Activated T-helper 1 cell treated with anti-CD3 and anti-CD28 coated beads, Interleukin-12 subunit alpha, Interleukin-12 subunit beta, Interleukin-2, Interleukin-4 antibody, amounts not matched to agents 30 ng/mL and 10 ng/mL and 1 ng/mL, durations not matched to agents 14 hours and 24 hours and 36 hours (primary cell): ENCODE data around the gene PUSL1. TPM values are rescaled to one million over a fixed set of nuclear protein-coding genes. Genes with fewer than 3 reads are reported as not detected.

Experiments used
- DNase-seq: peaks from one replicate; pipeline ENCODE4 v3.0.0; 2021; ENCODE audit warnings: low spot score
- H3K27ac Mint-ChIP-seq: one replicate; pipeline ENCODE4 v1.8.0; 2021; ENCODE audit warnings: mild to moderate bottlenecking, mixed read lengths
- H3K27me3 Mint-ChIP-seq: one replicate; pipeline ENCODE4 v1.8.0; 2022; ENCODE audit warnings: mild to moderate bottlenecking, moderate library complexity, mixed read lengths; ENCODE audit not compliant: insufficient read depth
- H3K36me3 Mint-ChIP-seq: one replicate; pipeline ENCODE4 v1.8.0; 2021; ENCODE audit warnings: low read depth, mixed read lengths
- H3K4me1 Mint-ChIP-seq: one replicate; pipeline ENCODE4 v1.8.0; 2021; ENCODE audit warnings: low read depth, mixed read lengths
- H3K4me3 Mint-ChIP-seq: one replicate; pipeline ENCODE4 v1.8.0; 2021; ENCODE audit warnings: mild to moderate bottlenecking, moderate library complexity, mixed read lengths
- H3K9me3 Mint-ChIP-seq: one replicate; pipeline ENCODE4 v1.8.0; 2021; ENCODE audit warnings: mixed read lengths
- intact Hi-C: fragments of 100-400 bp; cut with micrococcal nuclease; formaldehyde crosslinking; loops from one replicate; pipeline ENCODE4 v1.15.1; 2024
- total RNA-seq: library from RNA; stranded (reverse); gene quantifications from 2 replicates; pipeline ENCODE4 v1.2.3, GENCODE V29; 2022

Gene PUSL1
- total RNA-seq, 1 donor from 2014 or later, result 36.8 TPM

- peak overlapping the region; percentile 63 for H3K27ac Mint-ChIP-seq
- H3K36me3 Mint-ChIP-seq, result no peaks in the 10 kb centered on the region
- peaks cover 19% of the 10 kb centered on the region for H3K4me1 Mint-ChIP-seq
- peak overlapping the region; percentile 82 for H3K4me3 Mint-ChIP-seq
- DNase-seq, result no peak
- H3K9me3 Mint-ChIP-seq, result no peaks in the 10 kb centered on the region
- H3K27me3 Mint-ChIP-seq, result peaks cover 9% of the 10 kb centered on the region
- intact Hi-C loops, result loop anchor here (2.0 kb wide), 1 partner anchor 27 kb away; the partner anchor contains the start of gene AURKAIP1
Measured at GRCh38 chr1:1347663-1348419, 39.4 kb downstream of the PUSL1 start.

GRCh38 chr1:1348420-1349255, 40.2 kb downstream of the PUSL1 start:
- Mint-ChIP-seq H3K4me3 (peak overlapping the region; percentile 82), H3K27ac (peak overlapping the region; percentile 63), H3K27me3 (peaks cover 15% of the 10 kb centered on the region), H3K9me3 (no peaks in the 10 kb centered on the region), H3K36me3 (no peaks in the 10 kb centered on the region), H3K4me1 (peaks cover 19% of the 10 kb centered on the region)
- DNase-seq, result no peak
- intact Hi-C loops, result loop anchor here (1.0 to 2.0 kb wide), 2 partner anchors 26 to 51 kb away; partner anchors contain the start of genes AURKAIP1 and CCNL2

DNA sequence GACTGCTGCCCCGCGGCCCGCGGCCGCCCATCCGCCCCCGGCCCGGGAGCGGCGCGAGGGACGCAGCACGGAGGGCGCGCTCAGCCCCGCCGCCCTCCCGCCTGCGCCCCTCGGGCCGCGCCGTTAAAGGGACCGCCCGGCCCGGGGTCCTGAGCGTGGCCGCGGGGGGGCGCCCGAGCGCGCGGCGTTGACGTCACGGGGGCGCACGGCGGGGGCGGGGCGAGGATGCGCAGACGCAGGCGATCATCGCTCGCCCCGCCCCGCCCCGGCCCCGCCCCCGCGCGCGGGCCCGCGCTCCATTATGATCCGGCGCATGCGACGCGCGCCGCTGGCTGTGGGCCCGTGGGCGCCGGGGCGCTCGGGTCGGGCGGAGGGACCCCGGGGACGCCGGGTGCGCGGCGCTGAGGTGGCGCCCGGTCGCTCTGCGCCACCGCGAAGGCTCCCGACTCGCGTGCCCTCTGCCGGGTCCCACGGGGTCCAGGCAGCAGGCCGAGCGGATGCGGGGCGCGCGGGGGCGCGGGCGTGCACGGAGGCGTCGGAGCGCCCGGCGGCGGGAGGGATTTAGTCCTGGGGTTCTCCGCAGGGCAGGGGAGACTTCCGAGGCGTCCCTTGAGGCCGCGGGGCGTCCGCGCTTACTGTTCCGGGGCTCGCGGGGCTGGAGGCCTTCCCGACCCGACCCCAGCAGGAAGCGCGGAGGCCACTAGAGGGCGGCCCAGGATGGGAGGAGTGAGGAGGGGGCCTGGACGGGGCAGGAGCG, 41.0 kb downstream of the PUSL1 start, which contains the start of gene DVL1:
DVL1 (minus strand) TSS at position 163 of the 757 bp plus-strand sequence. CDS start 353 bp downstream, outside the sequence.
- Mint-ChIP-seq H3K27ac (peak within 1 kb of the TSS; percentile 63), H3K36me3 (no peaks in the 10 kb centered on the region), H3K4me3 (peak within 1 kb of the TSS; percentile 82), H3K4me1 (peaks cover 19% of the 10 kb centered on the region), H3K27me3 (peaks cover 22% of the 10 kb centered on the region), H3K9me3 (no peaks in the 10 kb centered on the region)
- peak; percentile 56 for DNase-seq
- intact Hi-C loops, result loop anchor here (1.0 to 2.0 kb wide), 2 partner anchors 25 to 50 kb away; partner anchors contain the start of genes AURKAIP1 and CCNL2

- intact Hi-C loops, result no loop called here
- Mint-ChIP-seq H3K27ac (peak overlapping the region; percentile 84), H3K9me3 (no peaks in the 10 kb centered on the region), H3K27me3 (peaks cover 22% of the 10 kb centered on the region), H3K4me1 (peaks cover 16% of the 10 kb centered on the region), H3K4me3 (peak overlapping the region; percentile 72), H3K36me3 (no peaks in the 10 kb centered on the region)
- DNase-seq, result no peak
Measured at GRCh38 chr1:1351511-1352427, 43.4 kb downstream of the PUSL1 start.

DNA sequence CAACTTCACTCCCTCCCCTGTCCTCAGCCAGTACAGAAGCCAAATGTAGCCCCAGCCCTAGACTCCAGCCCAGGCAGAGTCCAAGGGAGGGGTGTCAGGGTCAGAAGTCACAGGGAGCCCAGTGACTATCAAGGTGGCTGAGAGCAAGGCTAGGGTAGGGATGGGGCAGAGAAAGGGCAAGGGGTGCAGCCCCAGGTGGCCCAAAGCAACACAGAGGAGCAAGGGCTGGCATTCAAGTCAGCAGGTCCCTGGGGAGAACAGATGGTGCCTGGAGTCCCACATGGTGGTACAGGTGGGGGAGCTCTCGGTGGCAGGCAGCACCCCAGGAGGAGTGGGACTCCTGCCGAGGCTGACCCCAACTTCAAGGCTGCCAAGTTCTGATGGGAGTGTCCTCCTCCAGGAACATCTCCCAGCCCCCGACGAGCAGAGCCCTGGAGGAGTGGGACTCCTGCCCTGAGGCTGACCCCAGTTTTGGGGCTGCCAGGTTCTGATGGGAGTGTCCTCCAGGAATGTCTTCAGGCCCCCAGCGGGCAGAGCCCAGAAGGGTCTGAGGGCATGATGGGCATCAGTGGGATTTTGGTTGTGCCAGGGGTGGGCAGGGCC, 44.5 kb downstream of the PUSL1 start:
- H3K9me3 Mint-ChIP-seq, result no peaks in the 10 kb centered on the region
- H3K27me3 Mint-ChIP-seq, result peaks cover 30% of the 10 kb centered on the region
- H3K27ac Mint-ChIP-seq, result no peak overlapping the region
- intact Hi-C loops, result no loop called here
- H3K4me1 Mint-ChIP-seq, result peaks cover 7% of the 10 kb centered on the region
- no peak for DNase-seq
- H3K36me3 Mint-ChIP-seq, result no peaks in the 10 kb centered on the region
- peak overlapping the region; percentile 72 for H3K4me3 Mint-ChIP-seq

DNA sequence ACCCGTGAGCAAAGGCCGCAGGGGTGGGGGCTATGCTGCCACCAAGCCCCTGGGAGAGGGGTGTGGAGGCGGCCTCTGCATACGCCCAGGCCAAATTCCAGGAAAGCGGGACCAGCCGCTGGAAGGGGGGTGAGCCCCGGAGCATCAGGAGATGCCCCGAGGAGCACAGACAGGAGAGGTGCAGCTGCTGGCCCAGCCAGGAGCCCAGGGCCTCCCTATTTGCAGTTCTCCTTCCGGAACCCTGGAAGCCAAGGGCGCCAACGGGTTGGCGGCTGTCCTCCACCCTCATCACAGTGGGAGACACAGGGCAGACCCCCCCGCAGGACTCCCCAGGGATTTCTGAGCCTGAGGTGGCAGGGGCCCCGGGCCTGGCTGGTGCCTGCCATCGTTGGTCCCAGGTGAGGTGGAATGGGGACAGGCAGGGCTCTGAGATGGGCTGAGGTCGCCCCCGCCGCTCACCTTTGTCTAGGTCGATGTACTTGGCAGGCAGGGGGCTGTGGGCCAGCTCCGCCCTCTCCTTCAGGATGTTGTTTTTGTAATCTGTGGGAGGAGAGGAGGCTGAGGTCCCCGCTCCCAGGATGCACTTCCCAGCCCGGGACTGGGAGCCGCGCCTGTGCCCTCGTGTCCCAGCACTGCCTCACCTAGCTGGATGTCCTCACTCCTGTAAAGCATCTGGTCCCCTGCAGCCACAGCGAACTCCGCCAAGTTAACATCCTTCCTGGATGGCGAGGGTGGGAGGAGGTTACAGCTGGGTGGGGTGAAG, 45.2 kb downstream of the PUSL1 start:
- H3K27me3 Mint-ChIP-seq, result peaks cover 31% of the 10 kb centered on the region
- no peak overlapping the region for H3K4me3 Mint-ChIP-seq
- intact Hi-C loops, result no loop called here
- no peak overlapping the region for H3K27ac Mint-ChIP-seq
- H3K9me3 Mint-ChIP-seq, result no peaks in the 10 kb centered on the region
- no peaks in the 10 kb centered on the region for H3K36me3 Mint-ChIP-seq
- peaks cover 7% of the 10 kb centered on the region for H3K4me1 Mint-ChIP-seq
- DNase-seq, result no peak

GRCh38 chr1:1354271-1355247, 46.2 kb downstream of the PUSL1 start:
- peaks cover 33% of the 10 kb centered on the region for H3K27me3 Mint-ChIP-seq
- H3K36me3 Mint-ChIP-seq, result no peaks in the 10 kb centered on the region
- H3K9me3 Mint-ChIP-seq, result no peaks in the 10 kb centered on the region
- peak overlapping the region; percentile 71 for H3K27ac Mint-ChIP-seq
- DNase-seq, result no peak
- peaks cover 14% of the 10 kb centered on the region for H3K4me1 Mint-ChIP-seq
- intact Hi-C loops, result no loop called here
- H3K4me3 Mint-ChIP-seq, result no peak overlapping the region

GRCh38 chr1:1355416-1355815, 47.0 kb downstream of the PUSL1 start:
- intact Hi-C loops, result no loop called here
- Mint-ChIP-seq H3K4me3 (no peak overlapping the region), H3K27me3 (peaks cover 33% of the 10 kb centered on the region), H3K9me3 (no peaks in the 10 kb centered on the region), H3K4me1 (peaks cover 14% of the 10 kb centered on the region), H3K27ac (no peak overlapping the region), H3K36me3 (no peaks in the 10 kb centered on the region)
- no peak for DNase-seq

- Mint-ChIP-seq H3K36me3 (no peaks in the 10 kb centered on the region), H3K9me3 (no peaks in the 10 kb centered on the region), H3K4me1 (peaks cover 14% of the 10 kb centered on the region), H3K27ac (no peak overlapping the region), H3K27me3 (peaks cover 33% of the 10 kb centered on the region), H3K4me3 (no peak overlapping the region)
- intact Hi-C loops, result no loop called here
- no peak for DNase-seq
Measured at GRCh38 chr1:1356166-1356795, 47.9 kb downstream of the PUSL1 start.

GRCh38 chr1:1356796-1357401, 48.5 kb downstream of the PUSL1 start:
- peaks cover 33% of the 10 kb centered on the region for H3K27me3 Mint-ChIP-seq
- no peaks in the 10 kb centered on the region for H3K36me3 Mint-ChIP-seq
- peaks cover 14% of the 10 kb centered on the region for H3K4me1 Mint-ChIP-seq
- intact Hi-C loops, result no loop called here
- DNase-seq, result no peak
- H3K27ac Mint-ChIP-seq, result no peak overlapping the region
- no peaks in the 10 kb centered on the region for H3K9me3 Mint-ChIP-seq
- no peak overlapping the region for H3K4me3 Mint-ChIP-seq
